Panc1 (cell line): ENCODE results near the gene NCAPH2. TPM values are rescaled to one million over a fixed set of nuclear protein-coding genes. Genes with fewer than 3 reads are reported as not detected.

Experiments
- ATAC-seq: fragments of 200-7000 bp; cut with Tn5 transposase; 2 replicates; pipeline ENCODE4 v1.9.1; 2020; ENCODE audit warnings: mild to moderate bottlenecking, moderate library complexity
- BruUV-seq: library from RNA; stranded (reverse); fragments of 400-500 nt; replicated peaks from 2 replicates; lab custom pipeline; 2021; lab: Mats Ljungman, UMichigan
- CTCF ChIA-PET: fragments of 300-600 bp; sonication (Branson Sonifier 250); formaldehyde crosslinking; loops from one replicate; lab custom pipeline; 2022; ENCODE audit warnings: antibody characterized with exemption; lab: Charles Lee
- POLR2A ChIA-PET: fragments of 300-600 bp; sonication (Branson Sonifier 250); formaldehyde crosslinking; loops from one replicate; lab custom pipeline; 2022; ENCODE audit warnings: antibody characterized with exemption; lab: Charles Lee
- DNase-seq: peaks from one replicate; pipeline ENCODE4 v3.0.0-alpha.2; 2010; ENCODE audit warnings: low read depth, low spot score
- H3K27ac ChIP-seq: 2 replicates; pipeline ENCODE4 v1.5.1; 2011; ENCODE audit warnings: mild to moderate bottlenecking, low read length, inconsistent platforms
- H3K27me3 ChIP-seq: fragments of 200-500 bp; sonication (Bioruptor generic); 2 replicates; pipeline ENCODE4 v1.6.0; 2014; ENCODE audit warnings: low read length, inconsistent platforms; ENCODE audit not compliant: control insufficient read depth, insufficient read depth
- H3K36me3 ChIP-seq: fragments of 200-500 bp; sonication (Bioruptor generic); 2 replicates; pipeline ENCODE4 v1.5.1; 2014; ENCODE audit warnings: inconsistent platforms, mild to moderate bottlenecking, low read length, moderate library complexity; ENCODE audit not compliant: control insufficient read depth, insufficient read depth
- H3K4me1 ChIP-seq: 2 replicates; pipeline ENCODE4 v1.5.1; 2011; ENCODE audit warnings: inconsistent platforms, mild to moderate bottlenecking, low read length, moderate library complexity; ENCODE audit not compliant: control insufficient read depth, insufficient read depth
- H3K4me3 ChIP-seq, 2 experiments: 2 replicates each; pipeline ENCODE4 v1.5.1; 2011 to 2012; ENCODE audit warnings: low read depth in 2 of 2, low read length in 2 of 2, mild to moderate bottlenecking in 2 of 2, inconsistent platforms in 1 of 2, moderate library complexity in 1 of 2
- H3K9me3 ChIP-seq: fragments of 200-500 bp; sonication (Bioruptor generic); 2 replicates; pipeline ENCODE4 v1.5.1; 2014; ENCODE audit warnings: low read depth, mild to moderate bottlenecking, inconsistent platforms, low read length, moderate library complexity; ENCODE audit not compliant: control insufficient read depth, insufficient read depth
- POLR2AphosphoS5 ChIP-seq: IDR thresholded peaks from 2 replicates; pipeline ENCODE4 v1.6.1; 2012; ENCODE audit warnings: mild to moderate bottlenecking, low read depth, low read length, moderate library complexity
- SIN3A ChIP-seq: IDR thresholded peaks from 2 replicates; pipeline ENCODE4 v1.6.1; 2012; ENCODE audit warnings: low read depth, mild to moderate bottlenecking, low read length, moderate library complexity, borderline replicate concordance; ENCODE audit not compliant: insufficient read depth
- TCF7L2 ChIP-seq: IDR thresholded peaks from 2 replicates; pipeline ENCODE4 v1.6.1; 2011; ENCODE audit warnings: mild to moderate bottlenecking, low read depth, low read length, inconsistent platforms
- in situ Hi-C: cut with HindIII; loops from 2 replicates; pipeline ENCODE4 v1.10.0; 2016; ENCODE audit warnings: low sequenced_read_pairs, low pct_unique_long_range_greater_than_20kb
- intact Hi-C: fragments of 100-400 bp; cut with micrococcal nuclease; formaldehyde crosslinking; loops from one replicate; pipeline ENCODE4 v1.10.0; 2022; ENCODE audit not compliant: unreplicated experiment
- total RNA-seq: library from RNA; stranded (reverse); gene quantifications from one replicate; pipeline ENCODE4 v1.2.1, GENCODE V29; 2021; ENCODE audit not compliant: unreplicated experiment
- TF ChIP-seq, protein P1 (sequence below): fragments of 450-650 bp; IDR thresholded peaks from 2 replicates; pipeline ENCODE4 v1.5.1; 2017; ENCODE audit warnings: mild to moderate bottlenecking
- TF ChIP-seq, protein P2 (sequence below), 2 experiments: IDR thresholded peaks; 2 replicates each; pipeline ENCODE4 v1.6.1; 2011 to 2012; ENCODE audit warnings: low read depth in 2 of 2, control low read depth in 1 of 2, low read length in 1 of 2, mild to moderate bottlenecking in 1 of 2, moderate library complexity in 1 of 2; ENCODE audit not compliant: insufficient read depth in 1 of 2

NCAPH2 gene
- total RNA-seq, 1 experiment from 2014 or later, result 55.6 TPM

DNA sequence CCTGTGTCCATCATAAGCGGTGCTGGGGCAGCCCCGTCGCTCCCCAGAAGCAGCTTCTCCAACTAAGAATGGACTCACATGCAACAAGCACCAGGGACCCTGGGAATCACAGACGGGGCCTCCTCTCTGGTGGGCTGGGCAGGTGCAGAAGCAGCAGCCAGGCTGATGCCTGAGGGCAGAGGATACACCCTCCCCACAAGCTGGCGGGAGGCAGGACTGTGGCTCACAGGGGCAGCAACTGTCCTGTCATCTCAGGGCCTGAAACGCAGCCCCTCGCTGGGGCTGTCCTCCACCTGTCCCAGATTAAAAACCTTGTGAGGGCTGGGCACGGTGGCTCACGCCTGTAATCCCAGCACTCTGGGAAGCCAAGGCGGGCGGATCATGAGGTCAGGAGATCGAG is 30.1 kb upstream of the NCAPH2 start:
- DNase-seq (no peak), ATAC-seq (no peak)
- Histone ChIP-seq H3K9me3 (no peaks in the 10 kb centered on the region), H3K36me3 (no peaks in the 10 kb centered on the region; the same call in 1 of the 2 replicates), H3K27ac (no peak overlapping the region), H3K27me3 (no peaks in the 10 kb centered on the region), H3K4me3 (no peak overlapping the region), H3K4me1 (peaks cover 4% of the 10 kb centered on the region)
- ChIA-PET POLR2A (no interaction called here), CTCF (interaction anchor here (0.7 kb wide), 2 partner anchors 19 to 556 kb away, joined by 3 to 4 read pairs; no protein-coding TSS in a partner anchor)
- intact Hi-C loops (no loop called here), in situ Hi-C loops (no loop called here)
- BruUV-seq, result no TSS peak
- no peak for TF ChIP-seq SIN3A
- TF ChIP-seq, protein P1, sequence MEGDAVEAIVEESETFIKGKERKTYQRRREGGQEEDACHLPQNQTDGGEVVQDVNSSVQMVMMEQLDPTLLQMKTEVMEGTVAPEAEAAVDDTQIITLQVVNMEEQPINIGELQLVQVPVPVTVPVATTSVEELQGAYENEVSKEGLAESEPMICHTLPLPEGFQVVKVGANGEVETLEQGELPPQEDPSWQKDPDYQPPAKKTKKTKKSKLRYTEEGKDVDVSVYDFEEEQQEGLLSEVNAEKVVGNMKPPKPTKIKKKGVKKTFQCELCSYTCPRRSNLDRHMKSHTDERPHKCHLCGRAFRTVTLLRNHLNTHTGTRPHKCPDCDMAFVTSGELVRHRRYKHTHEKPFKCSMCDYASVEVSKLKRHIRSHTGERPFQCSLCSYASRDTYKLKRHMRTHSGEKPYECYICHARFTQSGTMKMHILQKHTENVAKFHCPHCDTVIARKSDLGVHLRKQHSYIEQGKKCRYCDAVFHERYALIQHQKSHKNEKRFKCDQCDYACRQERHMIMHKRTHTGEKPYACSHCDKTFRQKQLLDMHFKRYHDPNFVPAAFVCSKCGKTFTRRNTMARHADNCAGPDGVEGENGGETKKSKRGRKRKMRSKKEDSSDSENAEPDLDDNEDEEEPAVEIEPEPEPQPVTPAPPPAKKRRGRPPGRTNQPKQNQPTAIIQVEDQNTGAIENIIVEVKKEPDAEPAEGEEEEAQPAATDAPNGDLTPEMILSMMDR, result no peak
- TF ChIP-seq, protein P2, sequence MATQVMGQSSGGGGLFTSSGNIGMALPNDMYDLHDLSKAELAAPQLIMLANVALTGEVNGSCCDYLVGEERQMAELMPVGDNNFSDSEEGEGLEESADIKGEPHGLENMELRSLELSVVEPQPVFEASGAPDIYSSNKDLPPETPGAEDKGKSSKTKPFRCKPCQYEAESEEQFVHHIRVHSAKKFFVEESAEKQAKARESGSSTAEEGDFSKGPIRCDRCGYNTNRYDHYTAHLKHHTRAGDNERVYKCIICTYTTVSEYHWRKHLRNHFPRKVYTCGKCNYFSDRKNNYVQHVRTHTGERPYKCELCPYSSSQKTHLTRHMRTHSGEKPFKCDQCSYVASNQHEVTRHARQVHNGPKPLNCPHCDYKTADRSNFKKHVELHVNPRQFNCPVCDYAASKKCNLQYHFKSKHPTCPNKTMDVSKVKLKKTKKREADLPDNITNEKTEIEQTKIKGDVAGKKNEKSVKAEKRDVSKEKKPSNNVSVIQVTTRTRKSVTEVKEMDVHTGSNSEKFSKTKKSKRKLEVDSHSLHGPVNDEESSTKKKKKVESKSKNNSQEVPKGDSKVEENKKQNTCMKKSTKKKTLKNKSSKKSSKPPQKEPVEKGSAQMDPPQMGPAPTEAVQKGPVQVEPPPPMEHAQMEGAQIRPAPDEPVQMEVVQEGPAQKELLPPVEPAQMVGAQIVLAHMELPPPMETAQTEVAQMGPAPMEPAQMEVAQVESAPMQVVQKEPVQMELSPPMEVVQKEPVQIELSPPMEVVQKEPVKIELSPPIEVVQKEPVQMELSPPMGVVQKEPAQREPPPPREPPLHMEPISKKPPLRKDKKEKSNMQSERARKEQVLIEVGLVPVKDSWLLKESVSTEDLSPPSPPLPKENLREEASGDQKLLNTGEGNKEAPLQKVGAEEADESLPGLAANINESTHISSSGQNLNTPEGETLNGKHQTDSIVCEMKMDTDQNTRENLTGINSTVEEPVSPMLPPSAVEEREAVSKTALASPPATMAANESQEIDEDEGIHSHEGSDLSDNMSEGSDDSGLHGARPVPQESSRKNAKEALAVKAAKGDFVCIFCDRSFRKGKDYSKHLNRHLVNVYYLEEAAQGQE (IDR thresholded peaks at IDR 0.05; ENCODE audit: insufficient read depth in 1 of 2, low read depth in 2 of 2, low read length in 1 of 2), result no peak
- no peak for TF ChIP-seq POLR2AphosphoS5
- no peak for TF ChIP-seq TCF7L2

DNA sequence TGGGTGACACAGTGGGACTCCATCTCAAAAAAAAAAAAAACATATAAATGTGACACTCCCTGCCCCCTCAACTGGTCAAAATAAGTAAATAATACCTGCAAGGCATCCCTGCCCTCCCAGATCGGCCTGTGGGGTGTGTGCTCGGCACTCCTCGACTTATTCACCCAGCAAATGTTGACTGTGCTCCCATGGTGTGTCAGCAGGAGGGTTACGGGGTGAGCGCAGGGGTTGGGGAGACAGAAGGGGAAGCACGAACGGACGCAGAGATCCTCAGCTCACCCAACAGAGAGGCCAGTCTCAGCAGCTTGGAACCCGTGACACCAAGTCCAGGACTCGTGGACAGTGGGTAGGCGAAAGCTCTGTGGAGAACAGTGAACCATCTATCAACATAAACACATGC is 28.3 kb upstream of the NCAPH2 start:
- no peaks in the 10 kb centered on the region for H3K27me3 ChIP-seq
- DNase-seq (no peak), ATAC-seq (no peak)
- intact Hi-C loops, result no loop called here
- ChIA-PET CTCF (no interaction called here), POLR2A (no interaction called here)
- H3K4me3 ChIP-seq, result no peak overlapping the region
- H3K9me3 ChIP-seq, result no peaks in the 10 kb centered on the region
- TF ChIP-seq POLR2AphosphoS5 (no peak), SIN3A (no peak), TCF7L2 (no peak)
- TF ChIP-seq, protein P2 (IDR thresholded peaks at IDR 0.05; ENCODE audit: insufficient read depth in 1 of 2, low read depth in 2 of 2, low read length in 1 of 2), result no peak
- TF ChIP-seq, protein P1, result no peak
- H3K36me3 ChIP-seq, result no peaks in the 10 kb centered on the region
- in situ Hi-C loops, result no loop called here
- no peak overlapping the region for H3K27ac ChIP-seq
- BruUV-seq, result no TSS peak
- H3K4me1 ChIP-seq, result peaks cover 4% of the 10 kb centered on the region
